Tibial nerve (tissue), 4 donors: Measurements from ENCODE around the gene HYOU1. TPM values are rescaled to one million over a fixed set of nuclear protein-coding genes. Genes with fewer than 3 reads are reported as not detected.

ENCODE experiments used
- DNase-seq, 2 donors: peaks; one replicate each; pipeline ENCODE4 v3.0.0-alpha.2; 2019; ENCODE audit warnings: low spot score in 2 of 2
- H3K27ac ChIP-seq, 4 donors: fragments of 200-600 bp; sonication (generic) in 3 of 4; one replicate each; pipeline ENCODE4 v1.5.1; 2017 to 2019; ENCODE audit warnings: mild to moderate bottlenecking in 1 of 4
- H3K27me3 ChIP-seq, 2 donors: fragments of 200-600 bp; sonication (generic) in 1 of 2; one replicate each; pipeline versions ENCODE4 v1.5.1 to v1.6.0; 2017 to 2019
- H3K36me3 ChIP-seq, 3 donors: fragments of 200-600 bp; sonication (generic); one replicate each; pipeline ENCODE4 v1.5.1; 2018 to 2019
- H3K4me1 ChIP-seq, 4 donors: fragments of 200-600 bp; sonication (generic) in 3 of 4; one replicate each; pipeline ENCODE4 v1.5.1; 2017 to 2019
- H3K4me3 ChIP-seq, 4 donors: fragments of 200-600 bp; sonication (generic) in 3 of 4; one replicate each; pipeline ENCODE4 v1.5.1; 2017 to 2019; ENCODE audit warnings: mild to moderate bottlenecking in 1 of 4, moderate library complexity in 1 of 4
- H3K9me3 ChIP-seq, 4 donors: fragments of 200-600 bp; sonication (generic) in 3 of 4; one replicate each; pipeline ENCODE4 v1.5.1; 2017 to 2019
- EP300 ChIP-seq, 2 donors: sonication (generic); formaldehyde crosslinking; IDR thresholded peaks; one replicate each; pipeline ENCODE4 v1.6.1; 2017; ENCODE audit warnings: antibody characterized with exemption in 2 of 2, mild to moderate bottlenecking in 1 of 2
- POLR2A ChIP-seq, 2 donors: fragments of 450-650 bp; IDR thresholded peaks; one replicate each; pipeline ENCODE4 v1.6.1; 2017; ENCODE audit warnings: antibody characterized with exemption in 2 of 2, mild to moderate bottlenecking in 2 of 2, moderate library complexity in 2 of 2
- whole genome bisulfite sequencing, 2 donors: methylation state at CpG; one replicate each; pipeline ENCODE4 v1.1.5; 2018; 5-methylcytosine and 5-hydroxymethylcytosine counted together
- total RNA-seq, 4 donors: library from RNA; depleted of rRNA; stranded (reverse); fragments of >200 nt; gene quantifications; one replicate each; pipeline ENCODE4 v1.1.0, GENCODE V29; 2016
- TF ChIP-seq, protein P1 (sequence below), 5 experiments: fragments of 200-600 bp in 3 of 5; fragments of 450-650 bp in 2 of 5; sonication (generic) in 3 of 5; IDR thresholded peaks; one replicate each; pipeline ENCODE4 v1.5.1; 2016 to 2019; ENCODE audit warnings: antibody characterized with exemption in 5 of 5, mild to moderate bottlenecking in 3 of 5, moderate library complexity in 2 of 5

The HYOU1 gene
- total RNA-seq, 4 donors from 2014 or later = 78.1 to 102 (median 91.3) TPM

GRCh38 chr11:119030329-119031047 is 26.5 kb downstream of the HYOU1 start, which contains the start of gene SLC37A4:
Gene SLC37A4, minus strand, starts transcription at chr11:119030877.
- Histone ChIP-seq H3K27ac (peak within 1 kb of the TSS; percentile 89 to 96 (median 94)), H3K36me3 (peaks cover 0 to 18% (median 0%) of the 10 kb centered on the region in 3 donors), H3K4me1 (peaks cover 0 to 45% (median 17%) of the 10 kb centered on the region in 4 donors), H3K9me3 (no peaks in the 10 kb centered on the region), H3K27me3 (no peaks in the 10 kb centered on the region), H3K4me3 (peak within 1 kb of the TSS; percentile 85 to 92 (median 86))
- WGBS, 2 donors = 0 to 1% methylated on average over 40 to 55 of the region's 67 CpGs
- DNase-seq = peak; percentile 94 to 95
- TF ChIP-seq POLR2A (IDR thresholded peaks at IDR 0.05) = peak in 1 of 2 donors; percentile 40
- TF ChIP-seq, protein P1, sequence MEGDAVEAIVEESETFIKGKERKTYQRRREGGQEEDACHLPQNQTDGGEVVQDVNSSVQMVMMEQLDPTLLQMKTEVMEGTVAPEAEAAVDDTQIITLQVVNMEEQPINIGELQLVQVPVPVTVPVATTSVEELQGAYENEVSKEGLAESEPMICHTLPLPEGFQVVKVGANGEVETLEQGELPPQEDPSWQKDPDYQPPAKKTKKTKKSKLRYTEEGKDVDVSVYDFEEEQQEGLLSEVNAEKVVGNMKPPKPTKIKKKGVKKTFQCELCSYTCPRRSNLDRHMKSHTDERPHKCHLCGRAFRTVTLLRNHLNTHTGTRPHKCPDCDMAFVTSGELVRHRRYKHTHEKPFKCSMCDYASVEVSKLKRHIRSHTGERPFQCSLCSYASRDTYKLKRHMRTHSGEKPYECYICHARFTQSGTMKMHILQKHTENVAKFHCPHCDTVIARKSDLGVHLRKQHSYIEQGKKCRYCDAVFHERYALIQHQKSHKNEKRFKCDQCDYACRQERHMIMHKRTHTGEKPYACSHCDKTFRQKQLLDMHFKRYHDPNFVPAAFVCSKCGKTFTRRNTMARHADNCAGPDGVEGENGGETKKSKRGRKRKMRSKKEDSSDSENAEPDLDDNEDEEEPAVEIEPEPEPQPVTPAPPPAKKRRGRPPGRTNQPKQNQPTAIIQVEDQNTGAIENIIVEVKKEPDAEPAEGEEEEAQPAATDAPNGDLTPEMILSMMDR (IDR thresholded peaks at IDR 0.05) = peak in 3 of 5 experiments; percentile 93
- peak; percentile 87 to 90 for TF ChIP-seq EP300 (IDR thresholded peaks at IDR 0.05)

GRCh38 chr11:119030029-119030328 is 27.0 kb downstream of the HYOU1 start:
- peak overlapping the region; percentile 85 to 92 (median 86) for H3K4me3 ChIP-seq
- DNase-seq = no peak
- no peaks in the 10 kb centered on the region for H3K9me3 ChIP-seq
- no peaks in the 10 kb centered on the region for H3K27me3 ChIP-seq
- TF ChIP-seq, protein P1 (IDR thresholded peaks at IDR 0.05) = no peak
- no peak for TF ChIP-seq EP300 (IDR thresholded peaks at IDR 0.05)
- TF ChIP-seq POLR2A (IDR thresholded peaks at IDR 0.05) = no peak
- peaks cover 0 to 23% (median 0%) of the 10 kb centered on the region in 3 donors for H3K36me3 ChIP-seq
- H3K4me1 ChIP-seq = peaks cover 0 to 50% (median 17%) of the 10 kb centered on the region in 4 donors
- whole genome bisulfite sequencing, 2 donors = 3 to 4% methylated on average over 9 to 11 of the region's 13 CpGs
- peak overlapping the region; percentile 89 to 96 (median 94) for H3K27ac ChIP-seq

DNA sequence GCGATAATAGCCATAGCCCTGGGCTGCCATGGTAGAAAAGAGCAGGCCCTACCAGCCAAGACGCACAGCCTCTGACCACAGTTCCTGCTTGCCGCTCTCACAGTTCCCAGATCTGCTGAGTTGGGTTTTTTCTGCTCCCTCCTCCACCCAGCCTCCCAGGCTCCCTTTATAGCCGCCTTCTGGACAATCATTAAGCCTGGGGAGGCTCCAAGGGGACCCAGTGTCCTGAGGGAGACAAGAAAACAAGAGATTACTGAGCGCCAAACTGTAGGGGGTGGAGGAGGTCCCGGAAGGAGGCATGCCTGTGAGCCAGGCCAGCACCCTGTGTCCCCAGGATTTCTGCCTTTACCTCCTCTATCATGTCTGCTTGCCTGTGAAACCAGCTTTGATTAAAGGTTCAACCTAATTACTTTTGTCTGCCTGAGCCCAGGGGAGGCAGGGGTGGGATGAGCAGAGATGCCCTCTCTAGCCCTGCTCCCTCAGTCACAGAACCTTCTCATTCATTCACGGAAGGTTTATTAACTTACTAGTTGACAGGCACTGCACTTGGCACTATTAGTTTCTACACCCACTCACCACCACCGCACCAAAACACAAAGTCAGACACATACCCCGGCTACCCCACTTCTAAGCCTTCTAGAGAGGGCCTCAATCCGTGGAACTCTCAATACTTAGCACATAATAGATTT is 27.5 kb downstream of the HYOU1 start:
- peak in 1 of 2 donors; percentile 9 for DNase-seq
- no peaks in the 10 kb centered on the region for H3K27me3 ChIP-seq
- WGBS, 2 donors = 39 to 51% methylated on average over 10 of the region's 10 CpGs
- peaks cover 0 to 55% (median 17%) of the 10 kb centered on the region in 4 donors for H3K4me1 ChIP-seq
- peak overlapping the region; percentile 89 to 96 (median 94) for H3K27ac ChIP-seq
- TF ChIP-seq, protein P1 (IDR thresholded peaks at IDR 0.05) = no peak
- TF ChIP-seq POLR2A (IDR thresholded peaks at IDR 0.05) (no peak), EP300 (IDR thresholded peaks at IDR 0.05) (peak in 1 of 2 donors; percentile 50)
- peaks cover 0 to 28% (median 0%) of the 10 kb centered on the region in 3 donors for H3K36me3 ChIP-seq
- H3K4me3 ChIP-seq = peak overlapping the region; percentile 85 to 92 (median 86)
- no peaks in the 10 kb centered on the region for H3K9me3 ChIP-seq

GRCh38 chr11:119029069-119029339 is 28.0 kb downstream of the HYOU1 start:
- peak overlapping the region in 3 of 4 donors; percentile 89 to 96 (median 94) for H3K27ac ChIP-seq

More at GRCh38 chr11:119029069-119029339, 28.0 kb downstream of the HYOU1 start:
- WGBS, 2 donors = 94 to 100% methylated on average over 1 of the region's 1 CpG
- DNase-seq = no peak
- H3K27me3 ChIP-seq = no peaks in the 10 kb centered on the region
- peak overlapping the region in 2 of 4 donors; percentile 19 to 85 for H3K4me3 ChIP-seq
- H3K4me1 ChIP-seq = peaks cover 0 to 57% (median 17%) of the 10 kb centered on the region in 4 donors
- no peaks in the 10 kb centered on the region for H3K9me3 ChIP-seq
- H3K36me3 ChIP-seq = peaks cover 0 to 33% (median 0%) of the 10 kb centered on the region in 3 donors
- TF ChIP-seq, protein P1 (IDR thresholded peaks at IDR 0.05) = no peak
- TF ChIP-seq POLR2A (IDR thresholded peaks at IDR 0.05) = no peak
